Ovary (tissue), 3 donors: Measurements from ENCODE around the gene UPF1.

Source experiments
- CTCF ChIP-seq, 3 donors: fragments of 450-650 bp in 2 of 3; fragments of 200-600 bp in 1 of 3; IDR thresholded peaks; one replicate each; pipeline versions ENCODE4 v1.5.1 to v1.8.0; 2016 to 2022; ENCODE audit warnings: antibody characterized with exemption in 3 of 3, mild to moderate bottlenecking in 1 of 3
- POLR2A ChIP-seq: fragments of 450-650 bp; IDR thresholded peaks from one replicate; pipeline ENCODE4 v1.6.1; 2017; ENCODE audit warnings: antibody characterized with exemption, mild to moderate bottlenecking, moderate library complexity
- donor health status: DM: no; HTN: no; CAD: no.

DNA sequence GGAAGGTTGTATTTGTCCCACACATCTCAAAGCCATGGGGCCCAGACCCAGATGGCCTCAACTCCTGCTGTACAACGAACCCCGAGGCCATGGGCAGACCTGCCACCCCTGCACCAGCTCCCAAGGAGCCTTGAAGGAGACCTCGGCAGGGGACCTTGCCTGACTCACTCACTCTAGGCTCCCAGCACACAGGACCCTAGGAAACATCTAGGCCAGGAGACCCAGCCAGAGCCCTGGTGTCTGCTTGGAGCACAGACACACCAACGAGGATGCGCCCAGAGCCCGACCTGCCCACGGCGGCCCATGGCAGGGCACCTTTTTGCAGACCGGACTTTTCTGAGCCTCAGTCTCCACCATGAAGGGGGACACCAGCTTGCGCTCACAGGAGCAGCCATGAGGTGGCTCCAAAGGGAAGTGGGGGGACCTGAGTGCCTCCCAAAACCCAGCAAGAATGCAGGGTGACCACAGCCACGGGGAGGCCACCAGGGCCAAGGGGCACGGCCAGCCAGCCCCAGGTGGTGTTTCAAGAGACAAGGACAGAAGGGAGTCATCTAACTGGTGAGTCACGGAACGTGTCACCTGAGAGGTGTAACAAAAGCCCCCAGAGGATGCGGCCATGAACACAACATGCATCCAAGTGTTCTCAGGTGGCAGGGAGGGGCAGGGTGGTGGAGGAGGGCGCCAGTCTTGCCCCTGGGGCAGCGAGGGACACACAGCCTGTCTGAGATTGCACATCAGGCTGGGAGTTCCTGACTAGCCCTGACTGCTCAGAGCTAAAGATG, 69.1 kb downstream of the UPF1 start:
- TF ChIP-seq CTCF (IDR thresholded peaks at IDR 0.05) (no peak), POLR2A (no peak)
